Kidney epithelial cell (primary cell): ENCODE measurements around the gene HARBI1. TPM values are rescaled to one million over a fixed set of nuclear protein-coding genes. Genes with fewer than 3 reads are reported as not detected.

Experiments used
- DNase-seq: peaks from one replicate; pipeline ENCODE4 v3.0.0-alpha.2; 2010; ENCODE audit warnings: low read depth
- H3K27me3 ChIP-seq: 2 replicates; pipeline ENCODE4 v1.6.0; 2011; ENCODE audit warnings: low read length; ENCODE audit not compliant: control insufficient read depth, insufficient read depth
- H3K36me3 ChIP-seq: 2 replicates; pipeline ENCODE4 v1.5.1; 2011; ENCODE audit warnings: low read length; ENCODE audit not compliant: control insufficient read depth, insufficient read depth
- H3K4me3 ChIP-seq: 2 replicates; pipeline ENCODE4 v1.5.1; 2011; ENCODE audit warnings: low read depth, mild to moderate bottlenecking, control low read depth, low read length
- total RNA-seq: library from RNA; depleted of rRNA; stranded (reverse); fragments of >200 nt; gene quantifications from 2 replicates; pipeline ENCODE4 v1.2.3, GENCODE V29; 2015
- TF ChIP-seq, protein P1 (sequence below): IDR thresholded peaks from 2 replicates; pipeline ENCODE4 v1.5.1; 2011; ENCODE audit warnings: mild to moderate bottlenecking, moderate library complexity, low read length, control low read depth, inconsistent platforms; ENCODE audit not compliant: insufficient read depth, poor library complexity, severe bottlenecking

The HARBI1 gene
- total RNA-seq, 1 donor from 2014 or later = 8.0 TPM

DNA sequence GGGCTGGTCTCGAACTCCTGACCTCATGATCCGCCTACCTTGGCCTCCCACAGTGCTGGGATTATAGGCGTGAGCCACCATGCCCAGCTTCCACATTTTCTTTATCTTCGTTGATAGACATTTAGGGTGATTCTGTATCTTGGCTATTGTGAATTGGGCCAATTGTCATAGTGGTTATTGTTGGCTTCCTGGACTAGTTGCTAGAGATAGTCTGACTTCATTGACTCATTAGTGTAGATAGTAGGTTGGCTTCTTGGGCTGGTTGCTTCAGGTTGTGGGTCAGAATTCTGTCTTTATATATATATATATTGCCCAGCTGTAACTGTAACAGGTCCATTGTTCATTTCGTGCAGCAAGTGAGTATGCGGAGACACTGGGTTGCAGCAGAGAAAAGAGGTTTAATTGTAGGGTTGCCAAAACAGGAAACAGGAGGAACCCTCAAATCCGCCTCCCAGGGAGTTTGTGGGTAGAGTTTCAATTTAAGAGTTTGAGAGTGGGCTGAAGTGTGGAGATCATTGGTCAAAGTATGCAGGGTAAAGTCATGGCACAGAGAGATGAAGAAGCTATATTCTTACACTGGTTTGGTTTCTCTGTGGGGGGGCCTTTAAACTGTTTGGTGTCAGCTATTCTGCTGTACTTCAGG is 22.3 kb upstream of the HARBI1 start:
- no peaks in the 10 kb centered on the region for H3K27me3 ChIP-seq
- DNase-seq = no peak
- TF ChIP-seq, protein P1, sequence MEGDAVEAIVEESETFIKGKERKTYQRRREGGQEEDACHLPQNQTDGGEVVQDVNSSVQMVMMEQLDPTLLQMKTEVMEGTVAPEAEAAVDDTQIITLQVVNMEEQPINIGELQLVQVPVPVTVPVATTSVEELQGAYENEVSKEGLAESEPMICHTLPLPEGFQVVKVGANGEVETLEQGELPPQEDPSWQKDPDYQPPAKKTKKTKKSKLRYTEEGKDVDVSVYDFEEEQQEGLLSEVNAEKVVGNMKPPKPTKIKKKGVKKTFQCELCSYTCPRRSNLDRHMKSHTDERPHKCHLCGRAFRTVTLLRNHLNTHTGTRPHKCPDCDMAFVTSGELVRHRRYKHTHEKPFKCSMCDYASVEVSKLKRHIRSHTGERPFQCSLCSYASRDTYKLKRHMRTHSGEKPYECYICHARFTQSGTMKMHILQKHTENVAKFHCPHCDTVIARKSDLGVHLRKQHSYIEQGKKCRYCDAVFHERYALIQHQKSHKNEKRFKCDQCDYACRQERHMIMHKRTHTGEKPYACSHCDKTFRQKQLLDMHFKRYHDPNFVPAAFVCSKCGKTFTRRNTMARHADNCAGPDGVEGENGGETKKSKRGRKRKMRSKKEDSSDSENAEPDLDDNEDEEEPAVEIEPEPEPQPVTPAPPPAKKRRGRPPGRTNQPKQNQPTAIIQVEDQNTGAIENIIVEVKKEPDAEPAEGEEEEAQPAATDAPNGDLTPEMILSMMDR = no peak
- no peaks in the 10 kb centered on the region for H3K36me3 ChIP-seq
- H3K4me3 ChIP-seq = no peak overlapping the region

DNA sequence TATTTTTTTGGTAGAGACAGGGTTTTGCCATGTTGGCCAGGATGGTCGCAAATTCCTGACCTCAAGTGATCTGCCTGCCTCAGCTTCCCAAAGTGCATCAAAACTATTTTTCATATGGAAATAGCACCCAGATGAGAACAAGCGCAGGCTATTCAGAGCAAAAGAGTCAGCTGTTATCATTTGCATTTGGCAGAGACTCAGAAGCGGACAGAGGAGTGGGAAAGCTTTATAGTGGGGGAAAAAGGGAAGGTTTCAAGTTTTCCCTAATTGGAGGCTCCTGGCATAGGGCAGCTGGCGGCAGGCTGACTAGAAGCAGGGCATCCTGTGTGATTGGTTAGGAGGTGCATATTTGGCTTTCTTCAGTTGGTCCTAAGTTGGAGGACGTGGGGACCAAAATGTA is 20.5 kb upstream of the HARBI1 start:
- Histone ChIP-seq H3K4me3 (no peak overlapping the region), H3K27me3 (no peaks in the 10 kb centered on the region), H3K36me3 (no peaks in the 10 kb centered on the region)
- no peak for DNase-seq
- TF ChIP-seq, protein P1 = no peak

DNA sequence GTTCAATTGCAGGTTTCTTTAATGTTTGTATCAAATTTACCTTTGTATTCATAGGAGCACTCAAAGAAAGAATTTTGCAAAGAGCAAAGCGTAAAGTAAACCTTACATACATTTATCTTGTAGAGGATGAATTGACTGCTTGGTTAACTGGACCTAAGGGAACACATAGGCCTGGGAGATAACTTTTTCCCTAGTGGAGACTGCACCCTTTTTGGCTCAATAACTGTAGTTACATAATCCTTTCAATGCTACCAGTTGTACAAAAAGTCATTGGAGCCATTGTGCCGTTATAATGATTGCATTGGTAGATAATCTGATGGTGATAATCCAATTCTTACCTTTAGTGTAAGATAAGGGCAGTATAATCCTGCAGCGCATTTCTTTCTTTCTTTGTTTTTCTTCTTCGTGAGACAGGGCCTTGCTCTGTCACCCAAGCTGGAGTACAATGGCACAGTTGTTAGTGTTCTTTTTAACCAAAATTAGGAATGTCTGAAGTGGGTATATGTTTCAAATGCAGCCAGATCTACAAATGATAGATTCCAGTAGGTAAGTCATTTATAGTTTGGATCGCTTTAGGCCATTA is 18.6 kb upstream of the HARBI1 start:
- TF ChIP-seq, protein P1 = no peak
- H3K27me3 ChIP-seq = no peaks in the 10 kb centered on the region
- no peak for DNase-seq
- H3K4me3 ChIP-seq = no peak overlapping the region
- H3K36me3 ChIP-seq = no peaks in the 10 kb centered on the region

DNA sequence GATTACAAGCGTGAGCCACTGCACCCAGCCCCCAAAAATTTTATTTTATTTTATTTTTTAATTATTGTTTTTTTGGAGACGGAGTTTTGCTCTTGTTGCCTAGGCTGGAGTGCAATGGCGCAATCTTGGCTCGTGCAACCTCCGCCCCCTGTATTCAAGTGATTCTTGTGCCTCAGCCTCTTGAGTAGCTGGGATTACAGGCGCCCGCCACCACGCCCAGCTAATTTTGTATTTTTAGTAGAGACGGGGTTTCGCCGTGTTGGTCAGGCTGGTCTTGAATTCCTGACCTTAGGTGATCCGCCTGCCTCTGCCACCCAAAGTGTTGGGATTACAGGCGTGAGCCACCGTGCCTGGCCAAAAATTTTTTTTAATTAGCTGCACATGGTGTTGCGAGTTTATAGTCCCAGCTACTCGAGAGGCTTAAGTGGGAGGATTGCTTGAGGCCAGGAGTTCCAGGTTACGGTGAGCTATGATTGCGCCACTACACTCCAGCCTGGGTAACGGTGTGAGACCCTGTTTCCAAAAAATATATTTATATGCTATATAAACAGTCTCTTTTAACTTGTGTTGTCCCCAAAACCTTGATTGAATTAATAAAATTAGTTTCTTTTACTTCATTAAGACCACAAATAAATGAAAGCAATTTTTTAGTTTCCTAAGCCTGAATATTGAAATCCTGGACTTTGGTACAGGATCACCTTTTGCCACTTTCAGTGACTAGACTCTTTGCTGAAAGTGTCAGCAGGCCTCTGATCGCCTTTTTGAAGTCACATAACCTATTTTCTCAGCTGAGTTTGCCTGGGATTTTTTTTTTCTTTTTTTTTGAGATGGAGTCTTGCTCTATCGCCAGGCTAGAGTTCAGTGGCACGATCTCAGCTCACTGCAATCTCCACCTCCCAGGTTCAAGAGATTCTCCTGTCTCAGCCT is 16.5 kb upstream of the HARBI1 start:
- no peaks in the 10 kb centered on the region for H3K27me3 ChIP-seq
- TF ChIP-seq, protein P1 = no peak
- DNase-seq = no peak
- H3K36me3 ChIP-seq = no peaks in the 10 kb centered on the region
- no peak overlapping the region for H3K4me3 ChIP-seq

DNA sequence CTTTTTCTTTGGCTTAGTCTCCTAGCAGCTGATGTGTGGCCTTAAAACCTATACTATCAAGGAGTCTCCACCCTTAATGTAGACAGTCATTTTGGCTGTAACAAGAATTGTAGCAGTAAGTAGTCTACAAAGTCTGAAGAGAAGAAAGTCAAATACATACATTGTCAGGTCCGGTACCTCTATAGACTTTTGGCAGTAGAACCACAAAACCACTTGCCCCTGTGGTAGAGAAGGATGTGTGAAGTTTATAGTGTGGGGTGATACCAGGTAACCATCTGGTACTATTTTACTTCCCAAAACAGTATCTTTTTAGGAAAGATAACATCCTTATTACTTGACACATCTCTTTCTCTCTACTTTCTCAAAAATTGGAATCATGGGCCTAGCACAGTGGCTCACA is 15.5 kb upstream of the HARBI1 start:
- DNase-seq = no peak
- H3K27me3 ChIP-seq = no peaks in the 10 kb centered on the region
- no peaks in the 10 kb centered on the region for H3K36me3 ChIP-seq
- TF ChIP-seq, protein P1 = no peak
- no peak overlapping the region for H3K4me3 ChIP-seq
